ENCODE results near the gene KCNJ2.

DNA sequence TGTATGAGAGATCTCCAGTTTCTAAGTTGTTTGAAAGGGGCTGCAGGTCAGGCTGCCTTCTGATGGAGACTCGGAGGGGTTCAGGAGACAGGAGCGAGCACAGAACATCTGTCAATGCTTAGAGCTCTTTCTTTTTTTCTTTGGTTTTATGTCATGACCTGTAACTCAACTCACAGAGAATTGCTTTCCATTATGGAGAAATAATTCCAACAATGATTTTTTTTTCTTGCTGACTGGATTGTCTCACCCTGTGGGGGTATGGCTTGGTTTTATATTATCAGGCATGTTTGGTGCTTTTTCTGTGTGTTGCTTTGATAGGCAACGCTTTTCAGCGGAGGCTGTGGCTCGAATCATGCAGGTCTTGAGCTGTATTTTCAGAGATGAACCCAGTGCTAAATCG lies 10.7 kb upstream of the KCNJ2 start:
- TF ChIP-seq, protein P1, sequence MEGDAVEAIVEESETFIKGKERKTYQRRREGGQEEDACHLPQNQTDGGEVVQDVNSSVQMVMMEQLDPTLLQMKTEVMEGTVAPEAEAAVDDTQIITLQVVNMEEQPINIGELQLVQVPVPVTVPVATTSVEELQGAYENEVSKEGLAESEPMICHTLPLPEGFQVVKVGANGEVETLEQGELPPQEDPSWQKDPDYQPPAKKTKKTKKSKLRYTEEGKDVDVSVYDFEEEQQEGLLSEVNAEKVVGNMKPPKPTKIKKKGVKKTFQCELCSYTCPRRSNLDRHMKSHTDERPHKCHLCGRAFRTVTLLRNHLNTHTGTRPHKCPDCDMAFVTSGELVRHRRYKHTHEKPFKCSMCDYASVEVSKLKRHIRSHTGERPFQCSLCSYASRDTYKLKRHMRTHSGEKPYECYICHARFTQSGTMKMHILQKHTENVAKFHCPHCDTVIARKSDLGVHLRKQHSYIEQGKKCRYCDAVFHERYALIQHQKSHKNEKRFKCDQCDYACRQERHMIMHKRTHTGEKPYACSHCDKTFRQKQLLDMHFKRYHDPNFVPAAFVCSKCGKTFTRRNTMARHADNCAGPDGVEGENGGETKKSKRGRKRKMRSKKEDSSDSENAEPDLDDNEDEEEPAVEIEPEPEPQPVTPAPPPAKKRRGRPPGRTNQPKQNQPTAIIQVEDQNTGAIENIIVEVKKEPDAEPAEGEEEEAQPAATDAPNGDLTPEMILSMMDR (conservative IDR thresholded peaks at IDR 0.05; ENCODE audit: low read depth, low read length): no peak
- TF ChIP-seq EZH2phosphoT487 (IDR thresholded peaks at IDR 0.05; ENCODE audit: borderline replicate concordance, low read length): no peak

Measured in PC-3 (cell line).